ENCODE data around the gene MST1.

DNA sequence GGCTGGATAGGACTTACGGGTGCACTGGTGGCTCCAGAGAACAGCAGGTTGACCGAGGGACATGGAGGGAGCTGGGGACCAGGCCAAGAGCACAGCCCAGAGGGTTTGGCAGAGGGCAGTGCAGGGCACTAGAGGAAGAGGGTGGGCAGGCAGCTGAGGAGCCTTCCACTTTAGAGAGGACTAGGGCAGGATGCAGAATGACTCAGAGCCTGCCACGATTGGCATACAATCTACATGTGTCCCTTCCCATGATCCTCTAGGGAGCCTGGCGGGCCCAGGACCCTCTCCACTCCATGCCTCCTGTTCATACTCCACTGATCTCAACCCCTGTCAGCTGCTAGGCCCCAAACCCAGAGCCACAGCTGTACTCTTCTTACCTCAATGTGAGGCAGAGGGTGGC, 29.5 kb downstream of the MST1 start:
- TF ChIP-seq, protein P1, sequence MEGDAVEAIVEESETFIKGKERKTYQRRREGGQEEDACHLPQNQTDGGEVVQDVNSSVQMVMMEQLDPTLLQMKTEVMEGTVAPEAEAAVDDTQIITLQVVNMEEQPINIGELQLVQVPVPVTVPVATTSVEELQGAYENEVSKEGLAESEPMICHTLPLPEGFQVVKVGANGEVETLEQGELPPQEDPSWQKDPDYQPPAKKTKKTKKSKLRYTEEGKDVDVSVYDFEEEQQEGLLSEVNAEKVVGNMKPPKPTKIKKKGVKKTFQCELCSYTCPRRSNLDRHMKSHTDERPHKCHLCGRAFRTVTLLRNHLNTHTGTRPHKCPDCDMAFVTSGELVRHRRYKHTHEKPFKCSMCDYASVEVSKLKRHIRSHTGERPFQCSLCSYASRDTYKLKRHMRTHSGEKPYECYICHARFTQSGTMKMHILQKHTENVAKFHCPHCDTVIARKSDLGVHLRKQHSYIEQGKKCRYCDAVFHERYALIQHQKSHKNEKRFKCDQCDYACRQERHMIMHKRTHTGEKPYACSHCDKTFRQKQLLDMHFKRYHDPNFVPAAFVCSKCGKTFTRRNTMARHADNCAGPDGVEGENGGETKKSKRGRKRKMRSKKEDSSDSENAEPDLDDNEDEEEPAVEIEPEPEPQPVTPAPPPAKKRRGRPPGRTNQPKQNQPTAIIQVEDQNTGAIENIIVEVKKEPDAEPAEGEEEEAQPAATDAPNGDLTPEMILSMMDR (IDR thresholded peaks at IDR 0.05), result no peak
- TF ChIP-seq POLR2A (IDR thresholded peaks at IDR 0.05) (no peak), POLR2AphosphoS5 (IDR thresholded peaks at IDR 0.05) (no peak)

All from suprapubic skin (tissue), 4 donors.